Measurements from ENCODE around the gene ZNF683. TPM values are rescaled to one million over a fixed set of nuclear protein-coding genes. Genes with fewer than 3 reads are reported as not detected.
A peak's percentile ranks its signal among the peaks of the same experiment; 100 is the strongest.
"Not testable (repeated sequence)": the region's sequence is repeated elsewhere in the genome, so short reads cannot be mapped to it uniquely, and the experiment has no call there.

The ZNF683 gene
- total RNA-seq, 1 experiment from 2014 or later, result not detected

DNA sequence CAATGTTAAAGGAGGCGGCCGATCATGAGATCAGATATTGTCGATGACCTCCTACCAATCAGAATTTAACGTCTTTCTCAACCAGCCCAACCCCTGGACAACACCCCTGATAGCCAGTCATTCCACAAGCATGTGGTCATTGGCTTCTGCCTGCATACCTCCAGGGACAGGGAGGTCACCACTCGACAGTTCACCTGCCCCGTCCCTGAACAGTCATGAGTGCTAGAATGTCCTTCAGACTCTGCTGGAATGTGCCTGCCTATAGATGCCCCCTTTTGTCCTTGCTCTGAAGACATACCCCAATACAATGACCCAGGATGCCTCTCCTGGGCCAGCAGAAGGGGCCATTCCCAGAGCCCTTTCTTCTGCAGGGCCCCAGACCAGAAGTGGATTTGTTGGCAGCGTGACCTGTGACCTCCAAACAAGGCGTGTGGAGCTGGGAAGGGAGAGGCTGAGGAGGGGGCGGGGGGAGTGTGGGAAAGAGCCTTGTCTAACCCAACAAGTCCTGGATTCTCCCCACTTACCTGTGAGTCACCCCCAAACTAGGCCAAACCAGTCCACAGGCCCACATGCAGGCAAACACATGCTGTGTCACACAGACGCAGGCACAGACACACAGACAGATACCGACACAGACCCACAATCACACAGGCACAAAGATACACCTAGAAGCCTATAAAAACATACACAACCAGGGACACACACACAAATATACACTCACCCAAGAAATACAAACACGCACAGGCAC is 20.8 kb downstream of the ZNF683 start:
- no peaks in the 10 kb centered on the region for H3K27me3 ChIP-seq
- DNase-seq, result peak; percentile 18
- H3K36me3 ChIP-seq, result no peaks in the 10 kb centered on the region
- no peak overlapping the region for H3K4me3 ChIP-seq
- H3K9me3 ChIP-seq, result no peaks in the 10 kb centered on the region

DNA sequence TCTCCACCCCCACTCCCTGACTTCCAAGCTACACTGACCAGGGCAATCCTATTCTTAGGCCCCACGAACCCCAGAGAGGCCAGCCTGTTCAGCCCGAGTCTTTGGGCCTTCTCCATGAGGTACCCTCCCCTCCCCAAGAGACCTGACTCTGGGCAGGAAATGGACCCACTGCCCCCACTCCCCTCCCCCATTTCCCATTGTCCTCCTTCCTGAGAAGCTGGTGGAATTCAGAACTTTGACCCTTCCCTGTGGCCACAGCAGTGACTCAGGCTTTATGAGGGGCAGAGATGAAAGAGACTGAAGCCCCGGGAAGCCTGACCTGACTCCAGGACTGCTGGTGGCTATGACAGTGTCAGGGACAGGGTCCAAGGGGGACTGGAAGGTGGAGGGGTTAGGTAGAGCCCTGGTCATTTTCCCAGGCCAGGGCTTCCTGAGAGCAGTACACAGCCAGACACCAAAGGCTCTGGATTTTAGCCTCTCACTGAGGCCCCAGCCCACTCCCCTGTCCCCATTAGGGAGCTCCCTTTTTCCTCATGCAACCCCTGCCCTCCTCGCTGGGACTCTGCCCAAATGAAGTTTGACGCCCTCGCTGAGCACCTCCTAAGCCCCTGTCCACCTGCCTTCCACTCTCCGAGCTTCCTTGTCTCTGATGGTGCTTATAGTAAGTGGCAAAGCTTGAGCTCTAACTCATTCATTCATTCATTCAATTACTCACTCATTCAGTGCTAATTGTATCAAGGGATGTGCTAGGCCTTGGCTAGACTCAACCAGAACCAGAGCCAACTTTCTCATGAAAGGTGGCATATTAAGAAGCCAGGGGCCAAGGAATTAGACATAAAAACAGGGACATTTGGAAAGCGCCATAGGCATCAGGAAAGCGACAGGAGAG is 21.6 kb downstream of the ZNF683 start:
- H3K4me3 ChIP-seq, result no peak overlapping the region
- no peak for DNase-seq
- H3K36me3 ChIP-seq, result no peaks in the 10 kb centered on the region
- no peaks in the 10 kb centered on the region for H3K27me3 ChIP-seq
- no peaks in the 10 kb centered on the region for H3K9me3 ChIP-seq

DNA sequence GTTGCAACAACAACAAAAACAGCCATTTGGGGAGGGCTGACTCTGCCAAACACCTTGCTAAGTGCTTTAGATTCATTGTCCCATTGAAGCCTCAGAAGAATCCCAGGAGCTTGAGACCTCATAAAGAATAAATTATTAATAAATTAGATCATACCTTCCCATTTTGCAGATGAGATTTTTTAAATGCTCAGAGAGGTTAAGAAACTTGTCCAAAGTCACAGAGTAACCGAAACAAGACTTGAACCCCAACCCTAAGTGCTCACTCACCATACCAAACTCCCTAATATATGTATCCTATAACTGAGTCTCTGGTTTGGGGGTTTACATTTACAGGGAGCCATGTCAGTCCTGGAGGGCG is 22.2 kb downstream of the ZNF683 start:
- no peak for DNase-seq
- Histone ChIP-seq H3K4me3 (no peak overlapping the region), H3K36me3 (no peaks in the 10 kb centered on the region), H3K27me3 (no peaks in the 10 kb centered on the region), H3K9me3 (no peaks in the 10 kb centered on the region)

DNA sequence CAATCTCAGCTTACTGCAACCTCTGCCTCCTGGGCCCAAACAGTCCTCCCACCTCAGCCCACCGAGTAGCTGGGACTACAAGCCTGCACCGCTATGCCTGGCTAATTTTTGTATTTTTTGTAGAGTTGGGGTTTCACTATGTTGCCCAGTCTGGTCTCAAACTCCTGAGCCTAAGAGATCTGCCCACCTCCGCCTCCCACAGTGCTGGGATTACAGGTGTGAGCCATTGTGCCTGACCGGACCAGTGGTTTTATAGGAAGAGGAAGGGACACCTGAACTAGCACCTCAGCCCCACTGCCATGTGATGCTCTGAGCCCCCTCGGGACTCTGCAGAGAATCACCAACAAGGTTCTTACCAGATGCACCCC is 22.7 kb downstream of the ZNF683 start:
- H3K4me3 ChIP-seq, result no peak overlapping the region
- DNase-seq, result no peak
- H3K36me3 ChIP-seq, result no peaks in the 10 kb centered on the region
- no peaks in the 10 kb centered on the region for H3K9me3 ChIP-seq
- H3K27me3 ChIP-seq, result no peaks in the 10 kb centered on the region

DNA sequence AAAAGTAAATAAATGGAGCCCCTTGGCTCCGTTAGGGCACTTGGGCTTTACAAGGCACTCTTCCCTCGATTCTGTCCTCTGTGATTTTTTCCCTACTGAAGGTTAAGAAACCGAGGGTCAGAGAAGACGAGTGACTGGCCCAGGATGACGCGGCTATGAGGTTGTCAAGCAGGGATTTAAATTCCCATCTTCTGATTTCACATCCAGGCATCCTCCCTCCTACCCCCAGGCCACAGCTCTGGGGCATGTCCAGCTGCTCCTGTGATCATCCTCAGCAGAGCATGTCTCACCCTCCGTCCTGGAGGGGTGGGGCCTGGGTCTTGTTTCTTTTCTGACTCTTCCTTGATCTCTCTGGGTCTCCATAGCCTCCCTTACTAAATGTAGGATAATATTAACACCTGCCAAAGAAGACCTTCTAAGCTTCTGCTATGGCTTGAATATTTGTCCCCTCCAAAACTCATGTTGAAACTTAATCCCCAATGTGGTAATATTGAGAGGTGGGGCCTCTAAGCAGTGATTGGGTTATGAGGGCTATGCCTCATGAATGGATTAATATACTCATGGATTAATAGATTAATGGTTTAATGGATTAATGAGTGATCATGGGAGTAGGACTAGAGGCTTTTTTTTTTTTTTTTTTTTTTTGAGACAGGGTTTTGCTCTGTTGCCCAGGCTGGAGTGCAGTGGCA is 23.2 kb downstream of the ZNF683 start:
- Histone ChIP-seq H3K27me3 (no peaks in the 10 kb centered on the region), H3K4me3 (no peak overlapping the region), H3K9me3 (no peaks in the 10 kb centered on the region), H3K36me3 (no peaks in the 10 kb centered on the region)
- peak; percentile 29 for DNase-seq

DNA sequence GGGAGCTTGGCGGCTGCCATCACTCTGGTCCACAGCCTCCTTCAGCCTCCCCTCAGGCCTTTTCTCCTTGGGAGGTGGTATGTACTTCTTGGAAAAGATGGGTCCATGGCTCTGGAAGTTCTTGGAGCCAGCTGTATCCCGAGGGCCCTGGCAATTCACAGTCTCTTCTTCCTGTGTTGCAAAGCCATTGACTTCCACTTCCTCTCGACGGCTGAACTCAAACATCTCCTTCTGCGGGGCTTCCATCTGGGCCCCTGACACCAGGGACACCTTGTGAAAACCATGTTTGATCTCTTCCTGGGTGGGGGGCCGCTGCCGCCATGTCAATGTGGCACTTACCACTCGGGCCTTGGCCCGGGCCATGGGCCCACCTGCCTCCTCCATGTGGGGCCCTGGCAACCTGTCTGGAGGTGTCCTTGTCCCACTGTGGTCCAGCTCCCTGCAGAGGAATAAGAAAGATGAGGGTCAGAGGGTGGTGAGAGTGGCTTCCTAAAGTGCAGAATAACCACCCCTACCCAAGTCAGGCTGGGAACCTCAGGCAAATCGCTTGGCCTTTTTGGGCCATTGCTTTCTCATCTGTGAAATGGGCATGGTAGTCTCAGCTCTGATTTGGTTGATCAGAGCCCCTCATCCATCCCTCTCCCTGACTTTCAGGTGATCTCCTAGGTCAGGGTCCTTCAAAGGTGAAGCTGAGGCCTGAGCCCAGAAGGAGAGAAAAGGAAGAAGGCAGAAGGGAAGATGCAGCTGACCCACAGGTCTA is 26.1 kb downstream of the ZNF683 start:
- H3K27me3 ChIP-seq, result no peaks in the 10 kb centered on the region
- no peaks in the 10 kb centered on the region for H3K36me3 ChIP-seq
- no peak overlapping the region for H3K4me3 ChIP-seq
- DNase-seq, result no peak
- H3K9me3 ChIP-seq, result no peaks in the 10 kb centered on the region

DNA sequence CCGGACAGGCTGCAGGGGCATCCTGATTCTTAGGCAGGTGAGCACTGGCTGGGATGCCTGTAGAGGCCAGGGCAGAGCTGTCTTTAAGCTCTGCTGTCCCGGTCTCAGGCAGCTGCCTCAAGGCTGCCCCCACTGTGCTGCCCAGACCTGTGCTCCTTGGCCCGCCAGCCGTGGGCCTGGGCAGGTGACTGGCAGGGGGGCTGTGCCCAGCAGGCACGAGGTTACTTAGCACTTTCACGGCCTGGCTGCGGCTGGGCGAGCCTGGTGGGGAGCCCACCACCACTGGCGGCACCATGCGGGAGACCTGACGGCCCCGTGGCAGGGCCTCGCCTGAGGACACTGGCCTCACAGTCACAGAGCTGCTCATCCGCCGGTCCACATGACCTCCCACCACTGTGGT is 26.8 kb downstream of the ZNF683 start:
- H3K36me3 ChIP-seq, result no peaks in the 10 kb centered on the region
- no peak for DNase-seq
- H3K27me3 ChIP-seq, result no peaks in the 10 kb centered on the region
- no peaks in the 10 kb centered on the region for H3K9me3 ChIP-seq
- H3K4me3 ChIP-seq, result no peak overlapping the region

DNA sequence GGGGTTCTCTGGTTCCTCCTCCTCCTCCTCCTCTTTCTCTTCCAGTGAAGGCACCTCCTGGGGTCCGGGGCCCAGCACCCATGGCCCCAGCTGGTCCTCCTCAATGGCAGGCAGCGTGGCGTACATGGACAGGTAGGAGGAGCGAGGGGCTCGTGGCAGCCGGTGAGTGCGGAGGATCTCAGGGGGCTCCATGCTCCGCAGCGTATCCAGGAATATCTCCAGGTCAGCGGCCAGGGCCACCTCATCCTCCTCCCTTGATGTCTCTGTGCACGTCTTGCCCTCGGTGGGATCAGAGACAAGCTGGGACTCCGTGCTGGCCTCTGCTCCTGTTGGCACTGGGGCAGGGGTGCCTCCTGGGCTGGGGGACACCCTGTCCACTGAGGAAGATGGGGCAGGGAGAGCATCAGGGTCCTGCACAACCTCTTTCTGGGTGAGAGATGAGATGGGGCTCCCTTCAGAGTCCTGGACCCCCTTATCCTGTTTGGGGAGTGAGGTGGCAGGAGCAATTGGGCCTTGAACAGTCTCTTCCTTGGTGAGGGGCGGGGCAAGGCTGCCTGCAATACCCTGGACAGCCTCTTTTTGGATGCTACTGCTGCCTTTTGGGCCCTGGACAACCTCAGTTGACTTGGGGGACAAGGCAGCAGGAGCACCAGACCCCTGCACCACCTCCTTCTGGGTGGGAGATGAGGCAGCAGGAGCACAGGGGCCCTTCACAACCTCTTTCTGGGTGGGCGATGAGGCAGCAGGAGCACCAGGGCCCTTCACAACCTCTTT is 28.2 kb downstream of the ZNF683 start:
- DNase-seq, result no peak
- Histone ChIP-seq H3K27me3 (no peaks in the 10 kb centered on the region), H3K4me3 (no peak overlapping the region), H3K9me3 (no peaks in the 10 kb centered on the region), H3K36me3 (no peaks in the 10 kb centered on the region)

DNA sequence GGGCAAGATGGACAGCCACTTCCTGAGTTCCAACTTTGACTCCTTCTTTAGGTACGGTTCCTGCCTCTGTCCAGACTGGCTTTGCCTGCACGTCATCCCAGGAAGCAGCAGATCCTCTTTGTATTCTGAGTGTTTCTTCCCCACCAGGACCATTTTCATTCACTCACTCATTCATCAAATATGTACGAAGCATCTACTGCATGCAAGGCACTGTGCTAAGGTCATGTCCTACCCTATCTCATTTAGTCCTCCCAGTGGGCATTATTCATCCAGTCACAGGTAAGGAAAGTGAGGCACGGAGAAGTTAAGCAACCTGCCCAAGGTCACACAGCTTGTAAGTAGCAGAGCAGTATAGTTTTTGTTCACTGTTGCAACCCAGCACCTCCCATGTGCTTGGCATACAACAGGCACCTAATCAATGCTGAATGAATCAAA is 32.5 kb downstream of the ZNF683 start:
- no peak for DNase-seq
- Histone ChIP-seq H3K36me3 (no peaks in the 10 kb centered on the region), H3K27me3 (0 out of 2 replicates have a peak, but pooled peaks cover 2% of the 10 kb centered on the region), H3K4me3 (no peak overlapping the region), H3K9me3 (no peaks in the 10 kb centered on the region)

DNA sequence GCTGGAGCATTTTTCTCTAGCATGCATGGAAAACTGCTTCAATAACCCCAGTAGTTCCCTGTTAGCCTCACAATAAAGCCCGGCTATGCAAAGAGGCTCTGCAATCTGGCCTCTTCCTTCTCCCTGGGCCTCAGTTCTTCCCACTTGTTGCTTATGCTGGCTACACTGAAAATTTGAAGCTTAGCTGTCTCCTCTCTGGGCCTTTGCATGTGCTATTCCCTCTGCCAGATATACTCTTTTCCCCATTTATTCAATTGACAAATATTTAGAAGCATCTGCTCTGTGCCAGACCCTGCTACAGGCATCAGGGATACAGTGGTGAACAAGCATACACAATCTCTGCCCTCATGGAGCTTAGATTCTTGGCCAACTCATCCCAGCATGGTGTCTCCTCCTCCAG is 33.9 kb downstream of the ZNF683 start:
- 0 out of 2 replicates have a peak, but pooled peaks cover 2% of the 10 kb centered on the region for H3K27me3 ChIP-seq
- DNase-seq, result no peak
- H3K36me3 ChIP-seq, result no peaks in the 10 kb centered on the region
- no peaks in the 10 kb centered on the region for H3K9me3 ChIP-seq
- no peak overlapping the region for H3K4me3 ChIP-seq

DNA sequence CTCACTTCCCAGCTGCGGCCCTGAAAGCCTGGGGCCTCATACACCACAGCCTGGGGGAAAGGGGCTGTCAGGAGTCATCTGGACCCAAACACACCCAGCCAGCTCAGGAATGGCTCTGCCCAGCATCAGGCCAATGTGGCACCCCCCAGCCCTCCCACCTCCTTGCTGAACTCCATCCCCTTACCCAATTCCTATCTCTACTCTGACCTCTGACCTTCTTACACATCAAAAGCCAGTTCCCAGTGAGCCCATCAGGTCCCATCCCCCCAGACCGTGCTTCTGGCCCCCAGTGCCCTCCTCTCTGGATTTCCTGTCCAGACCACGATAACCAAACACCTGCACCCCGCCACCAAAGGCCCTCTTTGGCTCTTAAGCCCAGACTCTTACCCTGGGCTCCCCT is 34.9 kb downstream of the ZNF683 start:
- Histone ChIP-seq H3K4me3 (no peak overlapping the region), H3K36me3 (no peaks in the 10 kb centered on the region), H3K9me3 (no peaks in the 10 kb centered on the region), H3K27me3 (0 out of 2 replicates have a peak, but pooled peaks cover 2% of the 10 kb centered on the region)
- no peak for DNase-seq

DNA sequence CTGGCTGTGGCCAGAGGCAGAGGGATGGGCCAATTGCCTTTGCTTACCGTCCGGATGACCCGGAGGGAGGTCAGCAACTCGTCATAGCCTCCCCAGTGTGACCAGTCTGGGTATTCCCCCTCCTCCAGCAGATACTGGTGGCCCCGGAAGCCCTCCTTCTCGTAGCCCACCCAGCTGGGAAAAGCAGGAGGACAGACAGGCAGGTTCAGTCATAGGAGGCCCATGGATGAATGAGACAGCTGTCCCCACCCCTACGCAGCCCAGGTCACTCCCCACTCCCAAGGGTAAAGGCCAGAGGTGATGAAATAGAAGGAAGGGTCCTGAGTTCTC is 35.4 kb downstream of the ZNF683 start:
- Histone ChIP-seq H3K36me3 (no peaks in the 10 kb centered on the region), H3K27me3 (0 out of 2 replicates have a peak, but pooled peaks cover 2% of the 10 kb centered on the region), H3K4me3 (no peak overlapping the region), H3K9me3 (no peaks in the 10 kb centered on the region)
- DNase-seq, result no peak

DNA sequence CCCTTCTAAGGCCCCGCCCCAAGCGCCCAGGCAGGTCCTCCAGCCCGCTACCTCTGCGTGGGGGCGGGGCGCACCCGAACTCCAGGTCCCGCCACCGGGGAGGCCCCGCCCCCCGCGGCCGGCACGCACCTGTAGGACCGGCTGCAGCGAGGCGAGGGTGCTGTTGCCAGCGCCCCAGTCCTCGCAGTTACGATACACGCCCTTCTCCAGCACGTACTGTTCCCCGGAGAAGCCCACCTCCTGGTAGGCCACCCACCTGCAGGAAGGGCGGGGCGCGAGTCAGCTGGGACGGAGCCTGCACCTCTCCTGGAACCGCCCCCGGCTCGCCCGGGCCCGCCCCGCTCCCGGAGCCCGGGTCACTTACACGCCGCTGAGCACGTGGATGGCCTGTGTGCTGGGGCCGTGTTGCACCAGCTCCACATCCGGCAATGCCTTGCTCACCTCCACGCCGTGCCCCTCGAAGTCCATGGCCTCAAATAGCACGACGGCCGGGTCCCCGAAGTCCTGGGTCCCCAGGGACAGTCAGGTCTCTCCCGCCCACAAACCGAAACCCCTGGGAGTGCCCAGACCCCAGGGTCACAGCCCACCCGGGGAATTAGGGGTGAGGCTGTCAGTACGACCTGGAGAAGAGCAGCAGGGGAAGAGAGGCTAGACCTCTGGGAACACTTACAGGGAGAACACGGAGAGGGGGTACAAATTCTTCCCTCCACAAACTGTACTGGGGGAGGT is 35.9 kb downstream of the ZNF683 start:
- peak; percentile 61 for DNase-seq
- Histone ChIP-seq H3K27me3 (0 out of 2 replicates have a peak, but pooled peaks cover 2% of the 10 kb centered on the region), H3K36me3 (no peaks in the 10 kb centered on the region)

DNA sequence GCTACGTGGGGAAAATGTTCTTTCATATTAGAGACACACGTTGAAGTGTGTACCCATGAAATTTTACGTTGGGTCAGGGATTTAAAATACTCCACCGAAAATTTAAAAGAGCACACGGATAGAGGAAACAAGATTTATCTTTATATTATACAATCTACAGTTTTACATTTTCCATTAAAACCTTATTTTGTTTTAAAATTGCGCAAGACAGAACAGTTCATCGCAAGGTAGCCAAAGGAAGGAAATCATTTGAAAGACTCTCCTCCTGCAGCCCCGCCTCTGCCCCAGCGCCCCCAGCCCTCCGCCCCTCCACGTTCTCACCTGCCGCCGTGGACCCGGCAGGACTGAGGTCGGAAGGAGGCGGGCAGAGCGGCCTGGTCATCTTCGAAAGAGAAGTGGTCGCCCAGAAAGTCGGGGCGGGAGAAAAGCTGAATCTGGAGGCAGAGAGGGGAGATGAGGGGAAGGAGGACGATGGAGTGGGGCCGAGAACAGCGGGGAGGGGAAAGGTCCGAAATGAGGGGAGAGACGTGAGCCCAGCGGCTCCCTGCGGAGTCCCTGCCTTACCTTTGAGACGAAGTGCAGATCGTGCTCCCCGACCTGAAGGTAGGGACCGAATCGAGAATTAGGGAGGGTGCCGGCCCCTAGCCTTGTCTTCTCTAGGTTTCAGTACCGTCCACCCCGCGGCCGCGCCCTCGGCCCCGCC is 36.6 kb downstream of the ZNF683 start:
- Histone ChIP-seq H3K36me3 (no peaks in the 10 kb centered on the region), H3K4me3 (peak overlapping the region; percentile 40), H3K27me3 (0 out of 2 replicates have a peak, but pooled peaks cover 2% of the 10 kb centered on the region), H3K9me3 (no peaks in the 10 kb centered on the region)
- DNase-seq, result no peak

More for the DNA sequence above, 35.9 kb downstream of the ZNF683 start:
- Histone ChIP-seq H3K9me3 (no peaks in the 10 kb centered on the region), H3K4me3 (peak overlapping the region; percentile 40)

DNA sequence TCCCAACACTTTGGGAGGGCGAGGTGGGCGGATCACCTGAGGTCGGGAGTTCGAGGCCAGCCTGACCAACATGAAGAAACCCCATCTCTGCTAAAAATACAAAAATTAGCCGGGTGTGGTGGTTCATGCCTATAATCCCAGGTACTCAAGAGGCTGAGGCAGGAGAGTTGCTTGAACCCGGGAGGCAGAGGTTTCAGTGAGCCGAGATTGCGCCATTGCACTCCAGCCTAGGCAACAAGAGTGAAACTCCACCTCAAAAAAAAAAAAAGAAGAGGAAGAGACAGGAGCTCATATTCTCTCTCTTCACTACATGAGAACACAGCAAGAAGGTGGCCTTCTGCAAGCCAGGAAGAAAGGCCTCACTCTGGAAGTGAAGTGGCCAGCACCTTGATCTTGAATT is 39.2 kb downstream of the ZNF683 start:
- not testable (repeated sequence) for H3K27me3 ChIP-seq, DNase-seq, H3K36me3 ChIP-seq, H3K4me3 ChIP-seq, H3K9me3 ChIP-seq

Data from MG63 (cell line).